ENCODE results near the gene MYL9.
"Not testable (repeated sequence)": the region's sequence is repeated elsewhere in the genome, so short reads cannot be mapped to it uniquely, and the experiment has no call there.

The MYL9 gene

GRCh38 chr20:36550790-36551299 is 9.5 kb downstream of the MYL9 start:
- H3K36me3 ChIP-seq, result no peaks in the 10 kb centered on the region
- H3K27me3 ChIP-seq, result no peaks in the 10 kb centered on the region
- no peak for TF ChIP-seq CTCF (IDR thresholded peaks at IDR 0.05; ENCODE audit: low read depth, low read length)
- H3K9me3 ChIP-seq, result no peaks in the 10 kb centered on the region
- DNase-seq, result no peak
- H3K4me3 ChIP-seq (ENCODE audit: low read depth, low read length), result no peak overlapping the region
- H3K4me1 ChIP-seq, result no peaks in the 10 kb centered on the region

GRCh38 chr20:36555248-36555647 is 13.9 kb downstream of the MYL9 start:
- no peaks in the 10 kb centered on the region for H3K36me3 ChIP-seq
- no peaks in the 10 kb centered on the region for H3K9me3 ChIP-seq
- no peaks in the 10 kb centered on the region for H3K27me3 ChIP-seq
- H3K4me3 ChIP-seq (ENCODE audit: low read depth, low read length), result no peak overlapping the region
- no peaks in the 10 kb centered on the region for H3K4me1 ChIP-seq
- TF ChIP-seq CTCF (IDR thresholded peaks at IDR 0.05; ENCODE audit: low read depth, low read length), result no peak
- no peak for DNase-seq

GRCh38 chr20:36562724-36563123 is 21.4 kb downstream of the MYL9 start:
- no peaks in the 10 kb centered on the region for H3K27me3 ChIP-seq
- H3K9me3 ChIP-seq, result no peaks in the 10 kb centered on the region; the same call in 1 of the 2 replicates
- no peak overlapping the region for H3K4me3 ChIP-seq (ENCODE audit: low read depth, low read length)
- no peak for TF ChIP-seq CTCF (IDR thresholded peaks at IDR 0.05; ENCODE audit: low read depth, low read length)
- no peak for DNase-seq
- H3K36me3 ChIP-seq, result no peaks in the 10 kb centered on the region
- H3K4me1 ChIP-seq, result no peaks in the 10 kb centered on the region

GRCh38 chr20:36563374-36563773 is 22.1 kb downstream of the MYL9 start:
- no peak overlapping the region for H3K4me3 ChIP-seq (ENCODE audit: low read depth, low read length)
- no peaks in the 10 kb centered on the region for H3K27me3 ChIP-seq
- no peak for TF ChIP-seq CTCF (IDR thresholded peaks at IDR 0.05; ENCODE audit: low read depth, low read length)
- no peaks in the 10 kb centered on the region for H3K36me3 ChIP-seq
- H3K9me3 ChIP-seq, result no peaks in the 10 kb centered on the region; the same call in 1 of the 2 replicates
- DNase-seq, result no peak
- no peaks in the 10 kb centered on the region for H3K4me1 ChIP-seq

- not testable (repeated sequence) for H3K4me1 ChIP-seq; H3K27me3 ChIP-seq; DNase-seq; H3K36me3 ChIP-seq; H3K9me3 ChIP-seq; H3K4me3 ChIP-seq (ENCODE audit: low read depth, low read length)
Measured at GRCh38 chr20:36564078-36564725, 22.9 kb downstream of the MYL9 start.

GRCh38 chr20:36564726-36565121 is 23.4 kb downstream of the MYL9 start:
- not testable (repeated sequence) for H3K9me3 ChIP-seq; H3K27me3 ChIP-seq; H3K36me3 ChIP-seq; H3K4me3 ChIP-seq (ENCODE audit: low read depth, low read length); DNase-seq; H3K4me1 ChIP-seq

GRCh38 chr20:36565520-36565919 is 24.2 kb downstream of the MYL9 start:
- Histone ChIP-seq H3K4me3 (ENCODE audit: low read depth, low read length) (no peak overlapping the region), H3K36me3 (no peaks in the 10 kb centered on the region), H3K4me1 (0 out of 2 replicates have a peak, but pooled peaks cover 3% of the 10 kb centered on the region), H3K9me3 (no peaks in the 10 kb centered on the region; the same call in 1 of the 2 replicates), H3K27me3 (no peaks in the 10 kb centered on the region)
- TF ChIP-seq CTCF (IDR thresholded peaks at IDR 0.05; ENCODE audit: low read depth, low read length), result no peak
- no peak for DNase-seq
